Liver (tissue), 9 donors: ENCODE measurements around the gene MRTFB. TPM values are rescaled to one million over a fixed set of nuclear protein-coding genes. Genes with fewer than 3 reads are reported as not detected.

Experiments
- DNase-seq: peaks from one replicate; pipeline ENCODE4 v3.0.0-alpha.2; 2017; ENCODE audit warnings: low spot score
- H3K27ac ChIP-seq, 2 donors: one replicate each; pipeline ENCODE4 v1.7.0; 2013; ENCODE audit warnings: inconsistent platforms in 2 of 2, low read length in 2 of 2, control low read depth in 1 of 2, low read depth in 1 of 2, mild to moderate bottlenecking in 1 of 2
- H3K27me3 ChIP-seq, 4 donors: one replicate each; pipeline versions ENCODE4 v1.6.1 to v1.7.0; 2013; ENCODE audit warnings: low read length in 3 of 4, inconsistent platforms in 1 of 4, mild to moderate bottlenecking in 1 of 4, moderate library complexity in 1 of 4; ENCODE audit not compliant: control insufficient read depth in 4 of 4, insufficient read depth in 4 of 4
- H3K36me3 ChIP-seq, 4 donors: one replicate each; pipeline versions ENCODE4 v1.6.1 to v1.7.0; 2013; ENCODE audit warnings: low read length in 3 of 4, mild to moderate bottlenecking in 3 of 4, low read depth in 1 of 4, moderate library complexity in 1 of 4; ENCODE audit not compliant: control insufficient read depth in 4 of 4, insufficient read depth in 3 of 4
- H3K4me1 ChIP-seq, 4 donors: one replicate each; pipeline versions ENCODE4 v1.6.1 to v1.7.0; 2013; ENCODE audit warnings: low read length in 3 of 4, mild to moderate bottlenecking in 3 of 4, moderate library complexity in 1 of 4; ENCODE audit not compliant: control insufficient read depth in 4 of 4, insufficient read depth in 4 of 4
- H3K4me3 ChIP-seq, 3 donors: one replicate each; pipeline versions ENCODE4 v1.6.1 to v1.7.0; 2013; ENCODE audit warnings: low read length in 3 of 3, control low read depth in 1 of 3, low read depth in 1 of 3, mild to moderate bottlenecking in 1 of 3
- H3K9ac ChIP-seq, 2 donors: one replicate each; pipeline ENCODE4 v1.7.0; 2013; ENCODE audit warnings: low read length in 2 of 2, mild to moderate bottlenecking in 2 of 2, moderate library complexity in 2 of 2, control low read depth in 1 of 2, low read depth in 1 of 2
- H3K9me3 ChIP-seq, 4 donors: one replicate each; pipeline versions ENCODE4 v1.6.1 to v1.7.0; 2013; ENCODE audit warnings: low read length in 3 of 4; ENCODE audit not compliant: control insufficient read depth in 4 of 4
- ATF3 ChIP-seq: IDR thresholded peaks from 2 replicates; pipeline ENCODE4 v1.6.1; 2016; ENCODE audit warnings: antibody characterized with exemption
- FOXA1 ChIP-seq: IDR thresholded peaks from 2 replicates; pipeline ENCODE4 v1.6.1; 2016; ENCODE audit warnings: antibody characterized with exemption
- GABPA ChIP-seq, 2 donors: IDR thresholded peaks in 1 of 2; conservative IDR thresholded peaks in 1 of 2; 2 replicates each; pipeline ENCODE4 v1.6.1; 2016; ENCODE audit warnings: antibody characterized with exemption in 2 of 2, mild to moderate bottlenecking in 1 of 2, moderate library complexity in 1 of 2
- HNF4A ChIP-seq, 2 donors: conservative IDR thresholded peaks; 2 replicates each; pipeline ENCODE4 v1.6.1; 2016; ENCODE audit warnings: antibody characterized with exemption in 2 of 2, mild to moderate bottlenecking in 2 of 2
- JUND ChIP-seq, 2 donors: IDR thresholded peaks; 2 replicates each; pipeline ENCODE4 v1.6.1; 2016; ENCODE audit warnings: antibody characterized with exemption in 2 of 2
- MAX ChIP-seq: IDR thresholded peaks from 2 replicates; pipeline ENCODE4 v1.6.1; 2016; ENCODE audit warnings: antibody characterized with exemption
- NR2F2 ChIP-seq: IDR thresholded peaks from 2 replicates; pipeline ENCODE4 v1.6.1; 2016; ENCODE audit warnings: antibody characterized with exemption
- RAD21 ChIP-seq, 2 donors: IDR thresholded peaks; 2 replicates each; pipeline ENCODE4 v1.6.1; 2016; ENCODE audit warnings: antibody characterized with exemption in 2 of 2, mild to moderate bottlenecking in 2 of 2
- RXRA ChIP-seq, 2 donors: IDR thresholded peaks; 2 replicates each; pipeline ENCODE4 v1.6.1; 2017 to 2018; ENCODE audit warnings: antibody characterized with exemption in 2 of 2, mild to moderate bottlenecking in 1 of 2
- SP1 ChIP-seq: IDR thresholded peaks from 2 replicates; pipeline ENCODE4 v1.6.1; 2018; ENCODE audit warnings: antibody characterized with exemption, mild to moderate bottlenecking
- TAF1 ChIP-seq: conservative IDR thresholded peaks from 2 replicates; pipeline ENCODE4 v1.6.1; 2016; ENCODE audit warnings: antibody characterized with exemption, mild to moderate bottlenecking
- YY1 ChIP-seq: IDR thresholded peaks from 2 replicates; pipeline ENCODE4 v1.6.1; 2016; ENCODE audit warnings: antibody characterized with exemption, mild to moderate bottlenecking
- WGBS: extraction: QIAGEN DNeasy Blood & Tissue Kit; methylation state at CpG from one replicate; pipeline ENCODE4 v1.1.7; 2013; 5-methylcytosine and 5-hydroxymethylcytosine counted together
- polyA plus RNA-seq, 2 donors: library from polyadenylated mRNA; stranded (reverse) in 1 of 2; unstranded in 1 of 2; fragments of 200-250 nt in 1 of 2; fragments of >200 nt in 1 of 2; fragmentation: Nextera tagmentation in 1 of 2; extraction: Ambion mirVana in 1 of 2; gene quantifications; one replicate each; pipeline versions ENCODE4 v1.2.1 to v1.2.3, GENCODE V29; 2013 to 2015
- total RNA-seq, 2 donors: library from RNA; depleted of rRNA; stranded (reverse); fragments of >200 nt; gene quantifications; one replicate each; pipeline ENCODE4 v1.2.3, GENCODE V29; 2014
- donor health status: healthy.
- donor health status: healthy.
- donor health status: healthy.
- donor health status: healthy.
- donor health status: healthy.

Gene MRTFB
- total and polyA plus RNA-seq, 4 donors: 4.1 to 14.2 (median 5.8) TPM

- Histone ChIP-seq H3K27ac (peak overlapping the region; percentile 40 to 68), H3K9me3 (no peaks in the 10 kb centered on the region), H3K4me3 (peak overlapping the region; percentile 68 to 97 (median 77)), H3K36me3 (no peaks in the 10 kb centered on the region), H3K9ac (peak overlapping the region; percentile 86 to 92), H3K4me1 (peaks cover 8 to 47% (median 28%) of the 10 kb centered on the region in 4 donors), H3K27me3 (no peaks in the 10 kb centered on the region)
- WGBS: 8% methylated on average over 14 of the region's 14 CpGs
- DNase-seq: no peak
- TF ChIP-seq NR2F2 (no peak), RAD21 (IDR thresholded peaks at IDR 0.05) (no peak), TAF1 (no peak), HNF4A (conservative IDR thresholded peaks at IDR 0.05) (no peak), ATF3 (no peak), FOXA1 (no peak)
These were observed 232.1 kb downstream of the MRTFB start for GRCh38 chr16:14303182-14303618.

- Histone ChIP-seq H3K4me3 (peak overlapping the region; percentile 68 to 97 (median 77)), H3K27ac (peak overlapping the region; percentile 40 to 68), H3K9me3 (no peaks in the 10 kb centered on the region), H3K27me3 (no peaks in the 10 kb centered on the region), H3K36me3 (no peaks in the 10 kb centered on the region), H3K9ac (peak overlapping the region; percentile 86 to 92), H3K4me1 (peaks cover 8 to 49% (median 30%) of the 10 kb centered on the region in 4 donors)
- TF ChIP-seq JUND (IDR thresholded peaks at IDR 0.05): no peak
- TF ChIP-seq YY1: peak; percentile 11
- DNase-seq: no peak
- 19% methylated on average over 31 of the region's 31 CpGs for WGBS
These were observed 232.7 kb downstream of the MRTFB start for GRCh38 chr16:14303639-14304394.

GRCh38 chr16:14304891-14305460 lies 233.9 kb downstream of the MRTFB start:
- no peak for DNase-seq
- Histone ChIP-seq H3K4me3 (peak overlapping the region in 1 of 3 donors; percentile 97), H3K9me3 (no peaks in the 10 kb centered on the region), H3K9ac (no peak overlapping the region), H3K4me1 (peaks cover 8 to 56% (median 32%) of the 10 kb centered on the region in 4 donors), H3K36me3 (peaks cover 0 to under 1% (median 0%) of the 10 kb centered on the region in 4 donors), H3K27ac (peak overlapping the region; percentile 60 to 68), H3K27me3 (no peaks in the 10 kb centered on the region)
- TF ChIP-seq RXRA (IDR thresholded peaks at IDR 0.05): peak in 1 of 2 donors; percentile 33
- no peak for TF ChIP-seq FOXA1
- TF ChIP-seq MAX: no peak
- peak; percentile 16 for TF ChIP-seq SP1
- TF ChIP-seq YY1: no peak
- peak in 1 of 2 donors; percentile 27 for TF ChIP-seq HNF4A (conservative IDR thresholded peaks at IDR 0.05)
- no peak for TF ChIP-seq JUND (IDR thresholded peaks at IDR 0.05)
- no peak for TF ChIP-seq GABPA (IDR thresholded peaks at IDR 0.05 in 1 of 2, conservative IDR thresholded peaks at IDR 0.05 in 1 of 2)
- TF ChIP-seq RAD21 (IDR thresholded peaks at IDR 0.05): peak in 1 of 2 donors; percentile 13
- WGBS: 45% methylated on average over 12 of the region's 12 CpGs
